ENCODE data around the gene CANT1. TPM values are rescaled to one million over a fixed set of nuclear protein-coding genes. Genes with fewer than 3 reads are reported as not detected.

Gene CANT1
- total and polyA plus RNA-seq, 2 of the 13 experiments (the other 11 are each of a cell fraction or from before 2014, with no cell fraction given), result 34.1 to 42.1 TPM

- TF ChIP-seq, protein P1, sequence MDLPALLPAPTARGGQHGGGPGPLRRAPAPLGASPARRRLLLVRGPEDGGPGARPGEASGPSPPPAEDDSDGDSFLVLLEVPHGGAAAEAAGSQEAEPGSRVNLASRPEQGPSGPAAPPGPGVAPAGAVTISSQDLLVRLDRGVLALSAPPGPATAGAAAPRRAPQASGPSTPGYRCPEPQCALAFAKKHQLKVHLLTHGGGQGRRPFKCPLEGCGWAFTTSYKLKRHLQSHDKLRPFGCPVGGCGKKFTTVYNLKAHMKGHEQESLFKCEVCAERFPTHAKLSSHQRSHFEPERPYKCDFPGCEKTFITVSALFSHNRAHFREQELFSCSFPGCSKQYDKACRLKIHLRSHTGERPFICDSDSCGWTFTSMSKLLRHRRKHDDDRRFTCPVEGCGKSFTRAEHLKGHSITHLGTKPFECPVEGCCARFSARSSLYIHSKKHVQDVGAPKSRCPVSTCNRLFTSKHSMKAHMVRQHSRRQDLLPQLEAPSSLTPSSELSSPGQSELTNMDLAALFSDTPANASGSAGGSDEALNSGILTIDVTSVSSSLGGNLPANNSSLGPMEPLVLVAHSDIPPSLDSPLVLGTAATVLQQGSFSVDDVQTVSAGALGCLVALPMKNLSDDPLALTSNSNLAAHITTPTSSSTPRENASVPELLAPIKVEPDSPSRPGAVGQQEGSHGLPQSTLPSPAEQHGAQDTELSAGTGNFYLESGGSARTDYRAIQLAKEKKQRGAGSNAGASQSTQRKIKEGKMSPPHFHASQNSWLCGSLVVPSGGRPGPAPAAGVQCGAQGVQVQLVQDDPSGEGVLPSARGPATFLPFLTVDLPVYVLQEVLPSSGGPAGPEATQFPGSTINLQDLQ (CRISPR knock-in tag; IDR thresholded peaks at IDR 0.05), result peak; percentile 63; the same call in 1 of the 2 replicates
- TF ChIP-seq, protein P2, sequence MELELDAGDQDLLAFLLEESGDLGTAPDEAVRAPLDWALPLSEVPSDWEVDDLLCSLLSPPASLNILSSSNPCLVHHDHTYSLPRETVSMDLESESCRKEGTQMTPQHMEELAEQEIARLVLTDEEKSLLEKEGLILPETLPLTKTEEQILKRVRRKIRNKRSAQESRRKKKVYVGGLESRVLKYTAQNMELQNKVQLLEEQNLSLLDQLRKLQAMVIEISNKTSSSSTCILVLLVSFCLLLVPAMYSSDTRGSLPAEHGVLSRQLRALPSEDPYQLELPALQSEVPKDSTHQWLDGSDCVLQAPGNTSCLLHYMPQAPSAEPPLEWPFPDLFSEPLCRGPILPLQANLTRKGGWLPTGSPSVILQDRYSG (CRISPR knock-in tag; IDR thresholded peaks at IDR 0.05), result 0 out of 2 replicates have a peak, but pooled peaks have one; percentile 6
- TF ChIP-seq, protein P3, sequence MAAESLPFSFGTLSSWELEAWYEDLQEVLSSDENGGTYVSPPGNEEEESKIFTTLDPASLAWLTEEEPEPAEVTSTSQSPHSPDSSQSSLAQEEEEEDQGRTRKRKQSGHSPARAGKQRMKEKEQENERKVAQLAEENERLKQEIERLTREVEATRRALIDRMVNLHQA (CRISPR knock-in tag; IDR thresholded peaks at IDR 0.05), result no peak
- no peak for TF ChIP-seq ZSCAN20 (CRISPR knock-in tag; IDR thresholded peaks at IDR 0.05; ENCODE audit: borderline replicate concordance)
- TF ChIP-seq, protein P4, sequence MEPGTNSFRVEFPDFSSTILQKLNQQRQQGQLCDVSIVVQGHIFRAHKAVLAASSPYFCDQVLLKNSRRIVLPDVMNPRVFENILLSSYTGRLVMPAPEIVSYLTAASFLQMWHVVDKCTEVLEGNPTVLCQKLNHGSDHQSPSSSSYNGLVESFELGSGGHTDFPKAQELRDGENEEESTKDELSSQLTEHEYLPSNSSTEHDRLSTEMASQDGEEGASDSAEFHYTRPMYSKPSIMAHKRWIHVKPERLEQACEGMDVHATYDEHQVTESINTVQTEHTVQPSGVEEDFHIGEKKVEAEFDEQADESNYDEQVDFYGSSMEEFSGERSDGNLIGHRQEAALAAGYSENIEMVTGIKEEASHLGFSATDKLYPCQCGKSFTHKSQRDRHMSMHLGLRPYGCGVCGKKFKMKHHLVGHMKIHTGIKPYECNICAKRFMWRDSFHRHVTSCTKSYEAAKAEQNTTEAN (CRISPR knock-in tag; conservative IDR thresholded peaks at IDR 0.05), result peak; percentile 7; the same call in 1 of the 2 replicates
- TF ChIP-seq PHF20 (CRISPR knock-in tag; IDR thresholded peaks at IDR 0.05), result peak; percentile 74
- TF ChIP-seq, protein P5, sequence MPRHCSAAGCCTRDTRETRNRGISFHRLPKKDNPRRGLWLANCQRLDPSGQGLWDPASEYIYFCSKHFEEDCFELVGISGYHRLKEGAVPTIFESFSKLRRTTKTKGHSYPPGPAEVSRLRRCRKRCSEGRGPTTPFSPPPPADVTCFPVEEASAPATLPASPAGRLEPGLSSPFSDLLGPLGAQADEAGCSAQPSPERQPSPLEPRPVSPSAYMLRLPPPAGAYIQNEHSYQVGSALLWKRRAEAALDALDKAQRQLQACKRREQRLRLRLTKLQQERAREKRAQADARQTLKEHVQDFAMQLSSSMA (CRISPR knock-in tag; IDR thresholded peaks at IDR 0.05), result peak; percentile 52; the same call in 1 of the 2 replicates
- no peak; the same call in 1 of the 2 replicates for TF ChIP-seq ATF5 (CRISPR knock-in tag; IDR thresholded peaks at IDR 0.05; ENCODE audit: low read depth)
- TF ChIP-seq ZNF816 (CRISPR knock-in tag; IDR thresholded peaks at IDR 0.05; ENCODE audit: borderline replicate concordance), result no peak
- peak; percentile 73; the same call in 1 of the 2 replicates for TF ChIP-seq ZNF720 (CRISPR knock-in tag; IDR thresholded peaks at IDR 0.05)
- no peak for TF ChIP-seq RFX3 (CRISPR knock-in tag; IDR thresholded peaks at IDR 0.05)
- TF ChIP-seq ZNF678 (CRISPR knock-in tag; IDR thresholded peaks at IDR 0.05), result peak; percentile 86; the same call in 1 of the 2 replicates
- 0 out of 2 replicates have a peak, but pooled peaks have one; percentile 23 for TF ChIP-seq ZBTB7A (CRISPR knock-in tag; IDR thresholded peaks at IDR 0.05)
- no peak for TF ChIP-seq ZNF83 (CRISPR knock-in tag; IDR thresholded peaks at IDR 0.05; ENCODE audit: borderline replicate concordance)
- TF ChIP-seq SNAPC2 (CRISPR knock-in tag; IDR thresholded peaks at IDR 0.05), result peak; percentile 54; the same call in 1 of the 2 replicates
- TF ChIP-seq PLRG1 (conservative IDR thresholded peaks at IDR 0.05), result no peak
- peak; percentile 55 for TF ChIP-seq TBX2 (CRISPR knock-in tag; IDR thresholded peaks at IDR 0.05; ENCODE audit: borderline replicate concordance)
- peak; percentile 9; the same call in 1 of the 2 replicates for TF ChIP-seq ZNF543 (CRISPR knock-in tag; IDR thresholded peaks at IDR 0.05)
- TF ChIP-seq NFRKB (IDR thresholded peaks at IDR 0.05), result no peak
- no peak for TF ChIP-seq GTF2F1 (IDR thresholded peaks at IDR 0.05; ENCODE audit: low read length)
- no peak for TF ChIP-seq TAF15 (IDR thresholded peaks at IDR 0.05; ENCODE audit: low read depth, low read length, poor library complexity, severe bottlenecking)
- peak; percentile 83; the same call in 1 of the 2 replicates for TF ChIP-seq DNMT3B (CRISPR knock-in tag; conservative IDR thresholded peaks at IDR 0.05)
- TF ChIP-seq HOXA5 (CRISPR knock-in tag; IDR thresholded peaks at IDR 0.05), result no peak
Observed at GRCh38 chr17:78979780-78980623, 29.6 kb downstream of the CANT1 start, which contains the start of gene LGALS3BP (continued).
